Liver (tissue), 9 donors: ENCODE data around the gene PYGM. TPM values are rescaled to one million over a fixed set of nuclear protein-coding genes. Genes with fewer than 3 reads are reported as not detected.

Experiments used
- DNase-seq: peaks from one replicate; pipeline ENCODE4 v3.0.0-alpha.2; 2017; ENCODE audit warnings: low spot score
- H3K27ac ChIP-seq, 2 donors: one replicate each; pipeline ENCODE4 v1.7.0; 2013; ENCODE audit warnings: inconsistent platforms in 2 of 2, low read length in 2 of 2, control low read depth in 1 of 2, low read depth in 1 of 2, mild to moderate bottlenecking in 1 of 2
- H3K27me3 ChIP-seq, 4 donors: one replicate each; pipeline versions ENCODE4 v1.6.1 to v1.7.0; 2013; ENCODE audit warnings: low read length in 3 of 4, inconsistent platforms in 1 of 4, mild to moderate bottlenecking in 1 of 4, moderate library complexity in 1 of 4; ENCODE audit not compliant: control insufficient read depth in 4 of 4, insufficient read depth in 4 of 4
- H3K36me3 ChIP-seq, 4 donors: one replicate each; pipeline versions ENCODE4 v1.6.1 to v1.7.0; 2013; ENCODE audit warnings: low read length in 3 of 4, mild to moderate bottlenecking in 3 of 4, low read depth in 1 of 4, moderate library complexity in 1 of 4; ENCODE audit not compliant: control insufficient read depth in 4 of 4, insufficient read depth in 3 of 4
- H3K4me1 ChIP-seq, 4 donors: one replicate each; pipeline versions ENCODE4 v1.6.1 to v1.7.0; 2013; ENCODE audit warnings: low read length in 3 of 4, mild to moderate bottlenecking in 3 of 4, moderate library complexity in 1 of 4; ENCODE audit not compliant: control insufficient read depth in 4 of 4, insufficient read depth in 4 of 4
- H3K4me3 ChIP-seq, 3 donors: one replicate each; pipeline versions ENCODE4 v1.6.1 to v1.7.0; 2013; ENCODE audit warnings: low read length in 3 of 3, control low read depth in 1 of 3, low read depth in 1 of 3, mild to moderate bottlenecking in 1 of 3
- H3K9ac ChIP-seq, 2 donors: one replicate each; pipeline ENCODE4 v1.7.0; 2013; ENCODE audit warnings: low read length in 2 of 2, mild to moderate bottlenecking in 2 of 2, moderate library complexity in 2 of 2, control low read depth in 1 of 2, low read depth in 1 of 2
- H3K9me3 ChIP-seq, 4 donors: one replicate each; pipeline versions ENCODE4 v1.6.1 to v1.7.0; 2013; ENCODE audit warnings: low read length in 3 of 4; ENCODE audit not compliant: control insufficient read depth in 4 of 4
- ATF3 ChIP-seq: IDR thresholded peaks from 2 replicates; pipeline ENCODE4 v1.6.1; 2016; ENCODE audit warnings: antibody characterized with exemption
- EGR1 ChIP-seq, 2 donors: IDR thresholded peaks; 2 replicates each; pipeline ENCODE4 v1.6.1; 2016 to 2018; ENCODE audit warnings: antibody characterized with exemption in 2 of 2, low read depth in 2 of 2
- FOXA1 ChIP-seq: IDR thresholded peaks from 2 replicates; pipeline ENCODE4 v1.6.1; 2016; ENCODE audit warnings: antibody characterized with exemption
- FOXA2 ChIP-seq: IDR thresholded peaks from 2 replicates; pipeline ENCODE4 v1.6.1; 2016; ENCODE audit warnings: antibody characterized with exemption
- GABPA ChIP-seq, 2 donors: IDR thresholded peaks in 1 of 2; conservative IDR thresholded peaks in 1 of 2; 2 replicates each; pipeline ENCODE4 v1.6.1; 2016; ENCODE audit warnings: antibody characterized with exemption in 2 of 2, mild to moderate bottlenecking in 1 of 2, moderate library complexity in 1 of 2
- HNF4A ChIP-seq, 2 donors: conservative IDR thresholded peaks; 2 replicates each; pipeline ENCODE4 v1.6.1; 2016; ENCODE audit warnings: antibody characterized with exemption in 2 of 2, mild to moderate bottlenecking in 2 of 2
- HNF4G ChIP-seq: IDR thresholded peaks from 2 replicates; pipeline ENCODE4 v1.6.1; 2016; ENCODE audit warnings: antibody characterized with exemption
- JUND ChIP-seq, 2 donors: IDR thresholded peaks; 2 replicates each; pipeline ENCODE4 v1.6.1; 2016; ENCODE audit warnings: antibody characterized with exemption in 2 of 2
- NR2F2 ChIP-seq: IDR thresholded peaks from 2 replicates; pipeline ENCODE4 v1.6.1; 2016; ENCODE audit warnings: antibody characterized with exemption
- RAD21 ChIP-seq, 2 donors: IDR thresholded peaks; 2 replicates each; pipeline ENCODE4 v1.6.1; 2016; ENCODE audit warnings: antibody characterized with exemption in 2 of 2, mild to moderate bottlenecking in 2 of 2
- RXRA ChIP-seq, 2 donors: IDR thresholded peaks; 2 replicates each; pipeline ENCODE4 v1.6.1; 2017 to 2018; ENCODE audit warnings: antibody characterized with exemption in 2 of 2, mild to moderate bottlenecking in 1 of 2
- SP1 ChIP-seq: IDR thresholded peaks from 2 replicates; pipeline ENCODE4 v1.6.1; 2018; ENCODE audit warnings: antibody characterized with exemption, mild to moderate bottlenecking
- TAF1 ChIP-seq: conservative IDR thresholded peaks from 2 replicates; pipeline ENCODE4 v1.6.1; 2016; ENCODE audit warnings: antibody characterized with exemption, mild to moderate bottlenecking
- YY1 ChIP-seq: IDR thresholded peaks from 2 replicates; pipeline ENCODE4 v1.6.1; 2016; ENCODE audit warnings: antibody characterized with exemption, mild to moderate bottlenecking
- ZBTB33 ChIP-seq: IDR thresholded peaks from 2 replicates; pipeline ENCODE4 v1.6.1; 2016; ENCODE audit warnings: antibody characterized with exemption
- WGBS: extraction: QIAGEN DNeasy Blood & Tissue Kit; methylation state at CpG from one replicate; pipeline ENCODE4 v1.1.7; 2013; 5-methylcytosine and 5-hydroxymethylcytosine counted together
- polyA plus RNA-seq, 2 donors: library from polyadenylated mRNA; stranded (reverse) in 1 of 2; unstranded in 1 of 2; fragments of 200-250 nt in 1 of 2; fragments of >200 nt in 1 of 2; fragmentation: Nextera tagmentation in 1 of 2; extraction: Ambion mirVana in 1 of 2; gene quantifications; one replicate each; pipeline versions ENCODE4 v1.2.1 to v1.2.3, GENCODE V29; 2013 to 2015
- total RNA-seq, 2 donors: library from RNA; depleted of rRNA; stranded (reverse); fragments of >200 nt; gene quantifications; one replicate each; pipeline ENCODE4 v1.2.3, GENCODE V29; 2014
- TF ChIP-seq, protein P1 (sequence below): IDR thresholded peaks from 2 replicates; pipeline ENCODE4 v1.6.1; 2016; ENCODE audit warnings: antibody characterized with exemption
- TF ChIP-seq, protein P2 (sequence below): IDR thresholded peaks from 2 replicates; pipeline ENCODE4 v1.6.1; 2016; ENCODE audit warnings: antibody characterized with exemption, mild to moderate bottlenecking
- TF ChIP-seq, protein P3 (sequence below): fragments of 150-350 bp; IDR thresholded peaks from 2 replicates; pipeline ENCODE4 v1.5.1; 2017; ENCODE audit warnings: improper control_type of control experiment, low read depth, low read length; ENCODE audit not compliant: missing input control
- donor health status: healthy.
- donor health status: healthy.
- donor health status: healthy.
- donor health status: healthy.
- donor health status: healthy.

PYGM gene
- total and polyA plus RNA-seq, 4 donors: 0.23 to 1.3 (median 0.29) TPM

- no peak overlapping the region for H3K9ac ChIP-seq
- no peak for DNase-seq
Observed at GRCh38 chr11:64791781-64792291, 32.1 kb upstream of the PYGM start.

More at GRCh38 chr11:64791781-64792291, 32.1 kb upstream of the PYGM start:
- Histone ChIP-seq H3K27ac (no peak overlapping the region), H3K27me3 (no peaks in the 10 kb centered on the region), H3K36me3 (peaks cover 0 to 8% (median 2%) of the 10 kb centered on the region in 4 donors), H3K4me1 (peaks cover 0 to 5% (median 2%) of the 10 kb centered on the region in 4 donors), H3K9me3 (no peaks in the 10 kb centered on the region), H3K4me3 (no peak overlapping the region)
- TF ChIP-seq SP1 (no peak), NR2F2 (no peak), FOXA1 (no peak), JUND (IDR thresholded peaks at IDR 0.05) (no peak), ATF3 (no peak), EGR1 (IDR thresholded peaks at IDR 0.05; ENCODE audit: low read depth in 2 of 2) (no peak), RAD21 (IDR thresholded peaks at IDR 0.05) (no peak), HNF4G (no peak), ZBTB33 (no peak), FOXA2 (no peak), GABPA (IDR thresholded peaks at IDR 0.05 in 1 of 2, conservative IDR thresholded peaks at IDR 0.05 in 1 of 2) (no peak), HNF4A (conservative IDR thresholded peaks at IDR 0.05) (no peak), RXRA (IDR thresholded peaks at IDR 0.05) (no peak), TAF1 (no peak), YY1 (no peak)
- TF ChIP-seq, protein P1, sequence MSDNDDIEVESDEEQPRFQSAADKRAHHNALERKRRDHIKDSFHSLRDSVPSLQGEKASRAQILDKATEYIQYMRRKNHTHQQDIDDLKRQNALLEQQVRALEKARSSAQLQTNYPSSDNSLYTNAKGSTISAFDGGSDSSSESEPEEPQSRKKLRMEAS: no peak
- TF ChIP-seq, protein P2, sequence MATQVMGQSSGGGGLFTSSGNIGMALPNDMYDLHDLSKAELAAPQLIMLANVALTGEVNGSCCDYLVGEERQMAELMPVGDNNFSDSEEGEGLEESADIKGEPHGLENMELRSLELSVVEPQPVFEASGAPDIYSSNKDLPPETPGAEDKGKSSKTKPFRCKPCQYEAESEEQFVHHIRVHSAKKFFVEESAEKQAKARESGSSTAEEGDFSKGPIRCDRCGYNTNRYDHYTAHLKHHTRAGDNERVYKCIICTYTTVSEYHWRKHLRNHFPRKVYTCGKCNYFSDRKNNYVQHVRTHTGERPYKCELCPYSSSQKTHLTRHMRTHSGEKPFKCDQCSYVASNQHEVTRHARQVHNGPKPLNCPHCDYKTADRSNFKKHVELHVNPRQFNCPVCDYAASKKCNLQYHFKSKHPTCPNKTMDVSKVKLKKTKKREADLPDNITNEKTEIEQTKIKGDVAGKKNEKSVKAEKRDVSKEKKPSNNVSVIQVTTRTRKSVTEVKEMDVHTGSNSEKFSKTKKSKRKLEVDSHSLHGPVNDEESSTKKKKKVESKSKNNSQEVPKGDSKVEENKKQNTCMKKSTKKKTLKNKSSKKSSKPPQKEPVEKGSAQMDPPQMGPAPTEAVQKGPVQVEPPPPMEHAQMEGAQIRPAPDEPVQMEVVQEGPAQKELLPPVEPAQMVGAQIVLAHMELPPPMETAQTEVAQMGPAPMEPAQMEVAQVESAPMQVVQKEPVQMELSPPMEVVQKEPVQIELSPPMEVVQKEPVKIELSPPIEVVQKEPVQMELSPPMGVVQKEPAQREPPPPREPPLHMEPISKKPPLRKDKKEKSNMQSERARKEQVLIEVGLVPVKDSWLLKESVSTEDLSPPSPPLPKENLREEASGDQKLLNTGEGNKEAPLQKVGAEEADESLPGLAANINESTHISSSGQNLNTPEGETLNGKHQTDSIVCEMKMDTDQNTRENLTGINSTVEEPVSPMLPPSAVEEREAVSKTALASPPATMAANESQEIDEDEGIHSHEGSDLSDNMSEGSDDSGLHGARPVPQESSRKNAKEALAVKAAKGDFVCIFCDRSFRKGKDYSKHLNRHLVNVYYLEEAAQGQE: no peak
- TF ChIP-seq, protein P3, sequence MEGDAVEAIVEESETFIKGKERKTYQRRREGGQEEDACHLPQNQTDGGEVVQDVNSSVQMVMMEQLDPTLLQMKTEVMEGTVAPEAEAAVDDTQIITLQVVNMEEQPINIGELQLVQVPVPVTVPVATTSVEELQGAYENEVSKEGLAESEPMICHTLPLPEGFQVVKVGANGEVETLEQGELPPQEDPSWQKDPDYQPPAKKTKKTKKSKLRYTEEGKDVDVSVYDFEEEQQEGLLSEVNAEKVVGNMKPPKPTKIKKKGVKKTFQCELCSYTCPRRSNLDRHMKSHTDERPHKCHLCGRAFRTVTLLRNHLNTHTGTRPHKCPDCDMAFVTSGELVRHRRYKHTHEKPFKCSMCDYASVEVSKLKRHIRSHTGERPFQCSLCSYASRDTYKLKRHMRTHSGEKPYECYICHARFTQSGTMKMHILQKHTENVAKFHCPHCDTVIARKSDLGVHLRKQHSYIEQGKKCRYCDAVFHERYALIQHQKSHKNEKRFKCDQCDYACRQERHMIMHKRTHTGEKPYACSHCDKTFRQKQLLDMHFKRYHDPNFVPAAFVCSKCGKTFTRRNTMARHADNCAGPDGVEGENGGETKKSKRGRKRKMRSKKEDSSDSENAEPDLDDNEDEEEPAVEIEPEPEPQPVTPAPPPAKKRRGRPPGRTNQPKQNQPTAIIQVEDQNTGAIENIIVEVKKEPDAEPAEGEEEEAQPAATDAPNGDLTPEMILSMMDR: no peak
- 96% methylated on average over 14 of the region's 14 CpGs for WGBS
